ENCODE data around the gene DPH5. TPM values are rescaled to one million over a fixed set of nuclear protein-coding genes. Genes with fewer than 3 reads are reported as not detected.
A peak's percentile ranks its signal among the peaks of the same experiment; 100 is the strongest.
"Not testable (repeated sequence)": the region's sequence is repeated elsewhere in the genome, so short reads cannot be mapped to it uniquely, and the experiment has no call there.

Gene DPH5, protein sequence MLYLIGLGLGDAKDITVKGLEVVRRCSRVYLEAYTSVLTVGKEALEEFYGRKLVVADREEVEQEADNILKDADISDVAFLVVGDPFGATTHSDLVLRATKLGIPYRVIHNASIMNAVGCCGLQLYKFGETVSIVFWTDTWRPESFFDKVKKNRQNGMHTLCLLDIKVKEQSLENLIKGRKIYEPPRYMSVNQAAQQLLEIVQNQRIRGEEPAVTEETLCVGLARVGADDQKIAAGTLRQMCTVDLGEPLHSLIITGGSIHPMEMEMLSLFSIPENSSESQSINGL
- total RNA-seq: 20.3 and 35.8 TPM in 2 replicates
- polyA plus RNA-seq: 39.2 and 43.6 TPM in 2 replicates

DNA sequence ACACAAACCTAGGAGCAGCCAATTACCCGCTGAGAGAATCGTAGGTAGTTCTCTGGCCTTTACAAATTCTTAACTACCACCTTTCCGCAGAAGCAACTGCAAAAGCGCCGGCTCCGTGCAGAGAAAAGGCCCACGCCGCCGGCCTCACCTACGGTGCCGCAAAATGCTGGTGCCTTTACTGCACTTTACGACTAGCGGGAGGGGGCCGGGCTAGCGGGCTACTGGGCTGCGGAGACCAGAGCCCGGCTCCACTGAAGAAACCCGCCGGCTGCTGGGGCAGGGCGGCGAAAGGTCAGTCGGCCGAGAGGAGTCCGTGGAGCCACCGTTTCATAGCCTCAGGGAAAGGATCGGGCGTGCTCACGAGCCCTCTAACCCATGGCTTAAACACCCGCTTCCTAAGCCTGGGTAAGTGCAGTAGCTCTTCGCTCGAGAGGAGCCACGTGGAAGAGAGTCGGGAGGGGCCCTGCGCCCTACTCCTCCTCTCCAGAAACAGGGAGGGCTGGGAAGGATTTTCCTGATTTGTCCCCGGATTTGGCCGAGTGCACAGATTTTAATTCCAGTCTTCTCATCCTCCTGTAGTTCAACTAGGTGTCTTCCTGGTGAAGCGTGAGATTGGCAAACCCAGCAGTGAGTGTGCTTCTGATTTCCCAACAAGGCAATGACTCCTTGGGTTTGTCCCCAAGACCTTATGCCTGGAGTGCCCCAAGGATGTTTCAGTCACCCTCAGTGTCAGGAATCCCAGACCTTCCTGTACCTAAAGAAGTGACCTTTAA is at the start of gene DPH5:
DPH5 (minus strand) TSS at position 128 of the 773 bp plus-strand sequence. CDS start 341 bp downstream, outside the sequence.
- no peaks in the 10 kb centered on the region for H3K9me3 ChIP-seq (ENCODE audit: low read depth)
- DNase-seq (ENCODE audit: low read depth in 1 of 2, low spot score in 1 of 2): peak; percentile 94 to 95
- TF ChIP-seq, protein P1, sequence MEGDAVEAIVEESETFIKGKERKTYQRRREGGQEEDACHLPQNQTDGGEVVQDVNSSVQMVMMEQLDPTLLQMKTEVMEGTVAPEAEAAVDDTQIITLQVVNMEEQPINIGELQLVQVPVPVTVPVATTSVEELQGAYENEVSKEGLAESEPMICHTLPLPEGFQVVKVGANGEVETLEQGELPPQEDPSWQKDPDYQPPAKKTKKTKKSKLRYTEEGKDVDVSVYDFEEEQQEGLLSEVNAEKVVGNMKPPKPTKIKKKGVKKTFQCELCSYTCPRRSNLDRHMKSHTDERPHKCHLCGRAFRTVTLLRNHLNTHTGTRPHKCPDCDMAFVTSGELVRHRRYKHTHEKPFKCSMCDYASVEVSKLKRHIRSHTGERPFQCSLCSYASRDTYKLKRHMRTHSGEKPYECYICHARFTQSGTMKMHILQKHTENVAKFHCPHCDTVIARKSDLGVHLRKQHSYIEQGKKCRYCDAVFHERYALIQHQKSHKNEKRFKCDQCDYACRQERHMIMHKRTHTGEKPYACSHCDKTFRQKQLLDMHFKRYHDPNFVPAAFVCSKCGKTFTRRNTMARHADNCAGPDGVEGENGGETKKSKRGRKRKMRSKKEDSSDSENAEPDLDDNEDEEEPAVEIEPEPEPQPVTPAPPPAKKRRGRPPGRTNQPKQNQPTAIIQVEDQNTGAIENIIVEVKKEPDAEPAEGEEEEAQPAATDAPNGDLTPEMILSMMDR (IDR thresholded peaks at IDR 0.05; ENCODE audit: low read depth, low read length): no peak

DNA sequence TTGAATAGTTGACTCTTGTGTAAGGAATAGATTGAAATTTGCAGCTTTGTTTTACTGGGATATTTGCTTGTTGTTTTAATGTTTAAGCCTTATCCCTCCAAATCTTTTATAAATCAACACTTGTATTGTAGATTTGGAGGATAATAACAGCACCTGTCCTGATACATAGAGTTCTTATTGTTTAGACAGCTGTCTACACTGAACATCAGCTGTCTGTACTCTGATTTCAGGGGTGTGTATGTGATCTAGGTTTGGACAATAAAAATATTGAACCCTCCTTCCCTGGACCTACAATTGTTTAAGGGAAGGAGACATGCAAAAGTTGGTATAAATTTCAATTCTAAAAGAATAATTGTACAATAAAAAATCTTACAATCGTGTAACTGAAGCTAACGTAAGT is 48.3 kb upstream of the DPH5 start:
- DNase-seq (ENCODE audit: low read depth in 1 of 2, low spot score in 1 of 2): no peak
- H3K4me3 ChIP-seq: no peak overlapping the region
- TF ChIP-seq, protein P1 (IDR thresholded peaks at IDR 0.05; ENCODE audit: low read depth, low read length): no peak
- H3K27ac ChIP-seq: no peak overlapping the region
- no peaks in the 10 kb centered on the region for H3K27me3 ChIP-seq
- H3K4me1 ChIP-seq (ENCODE audit: low read depth): peaks cover 7% of the 10 kb centered on the region
- no peaks in the 10 kb centered on the region for H3K36me3 ChIP-seq
- H3K9me3 ChIP-seq (ENCODE audit: low read depth): no peaks in the 10 kb centered on the region

More for the DNA sequence above, at the start of gene DPH5:
- peaks cover 11% of the 10 kb centered on the region for H3K36me3 ChIP-seq
- H3K27me3 ChIP-seq: no peaks in the 10 kb centered on the region
- H3K27ac ChIP-seq: peak within 1 kb of the TSS; percentile 92
- peaks cover 11% of the 10 kb centered on the region for H3K4me1 ChIP-seq (ENCODE audit: low read depth)
- H3K4me3 ChIP-seq: peak within 1 kb of the TSS; percentile 63

DNA sequence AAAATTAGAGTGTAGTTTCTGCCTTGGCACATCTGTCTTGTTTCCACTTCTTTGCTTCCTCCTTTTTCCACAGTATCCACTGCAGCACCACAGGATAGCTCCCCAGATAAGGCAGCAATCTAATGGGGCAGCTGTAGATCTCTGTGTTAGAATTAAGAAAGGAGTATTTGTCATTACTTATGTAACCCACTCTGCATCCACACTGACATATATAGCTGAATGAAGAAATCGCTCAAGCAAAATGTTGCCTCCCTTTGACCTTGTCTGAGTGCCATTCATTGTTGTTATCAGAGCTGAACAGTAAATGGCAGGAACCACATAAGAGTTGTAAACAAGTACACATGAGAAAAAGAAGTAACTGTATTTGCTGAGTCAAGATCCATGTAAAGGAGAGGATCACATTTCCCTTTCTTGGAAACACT is 45.9 kb upstream of the DPH5 start:
- Histone ChIP-seq H3K36me3 (no peaks in the 10 kb centered on the region), H3K9me3 (ENCODE audit: low read depth) (no peaks in the 10 kb centered on the region), H3K4me1 (ENCODE audit: low read depth) (peaks cover 7% of the 10 kb centered on the region), H3K4me3 (no peak overlapping the region), H3K27ac (no peak overlapping the region), H3K27me3 (no peaks in the 10 kb centered on the region)
- DNase-seq (ENCODE audit: low read depth in 1 of 2, low spot score in 1 of 2): peak in 1 of 2 donors; percentile 22
- TF ChIP-seq, protein P1 (IDR thresholded peaks at IDR 0.05; ENCODE audit: low read depth, low read length): no peak

DNA sequence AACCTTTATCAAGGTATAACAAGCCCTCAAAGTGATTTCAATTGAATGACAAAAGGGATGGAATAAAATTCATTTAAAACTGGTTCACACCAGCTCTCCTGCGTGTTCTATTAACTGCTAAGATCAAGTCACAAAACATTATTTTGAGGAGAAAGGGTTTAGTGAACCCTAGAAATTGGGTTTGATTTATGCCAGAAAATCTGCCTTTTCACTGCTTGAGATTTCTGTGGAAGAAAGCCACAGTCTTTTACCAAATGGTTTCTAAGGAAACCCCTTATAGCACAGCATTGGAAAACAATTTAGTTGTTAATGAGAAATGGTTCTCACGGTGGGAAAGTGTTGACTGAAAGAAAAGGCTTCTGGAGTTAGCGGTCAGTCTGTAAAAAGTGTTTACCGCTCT is 43.6 kb upstream of the DPH5 start:
- Histone ChIP-seq H3K9me3 (ENCODE audit: low read depth) (no peaks in the 10 kb centered on the region), H3K4me3 (no peak overlapping the region), H3K27me3 (no peaks in the 10 kb centered on the region), H3K27ac (no peak overlapping the region), H3K36me3 (no peaks in the 10 kb centered on the region), H3K4me1 (ENCODE audit: low read depth) (peaks cover 7% of the 10 kb centered on the region)
- TF ChIP-seq, protein P1 (IDR thresholded peaks at IDR 0.05; ENCODE audit: low read depth, low read length): no peak
- no peak for DNase-seq (ENCODE audit: low read depth in 1 of 2, low spot score in 1 of 2)

DNA sequence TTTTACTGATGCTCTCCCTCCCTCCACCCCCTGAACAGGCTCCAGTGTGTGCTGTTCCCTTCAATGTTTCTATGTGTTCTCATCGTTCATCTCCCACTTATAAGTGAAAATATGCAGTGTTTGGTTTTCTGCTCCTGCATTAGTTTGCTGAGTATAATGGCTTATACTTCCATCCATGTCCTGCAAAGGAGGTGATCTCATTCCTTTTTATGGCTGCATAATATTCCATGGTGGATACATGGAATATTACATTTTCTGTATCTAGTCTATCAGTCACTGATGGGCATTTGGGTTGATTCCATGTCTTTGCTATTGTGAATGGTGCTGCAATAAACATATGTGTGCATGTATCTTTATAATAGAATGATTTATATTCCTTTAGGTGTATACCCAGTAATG is 41.4 kb upstream of the DPH5 start:
- not testable (repeated sequence) for H3K9me3 ChIP-seq (ENCODE audit: low read depth)

More for the DNA sequence above, 41.4 kb upstream of the DPH5 start:
- not testable (repeated sequence) for H3K27me3 ChIP-seq; H3K27ac ChIP-seq; H3K4me3 ChIP-seq; H3K4me1 ChIP-seq (ENCODE audit: low read depth); H3K36me3 ChIP-seq; DNase-seq (ENCODE audit: low read depth in 1 of 2, low spot score in 1 of 2)

Data from cardiac muscle cell (in vitro differentiated cells and primary cell).